ENCODE measurements around the gene AREL1.

DNA sequence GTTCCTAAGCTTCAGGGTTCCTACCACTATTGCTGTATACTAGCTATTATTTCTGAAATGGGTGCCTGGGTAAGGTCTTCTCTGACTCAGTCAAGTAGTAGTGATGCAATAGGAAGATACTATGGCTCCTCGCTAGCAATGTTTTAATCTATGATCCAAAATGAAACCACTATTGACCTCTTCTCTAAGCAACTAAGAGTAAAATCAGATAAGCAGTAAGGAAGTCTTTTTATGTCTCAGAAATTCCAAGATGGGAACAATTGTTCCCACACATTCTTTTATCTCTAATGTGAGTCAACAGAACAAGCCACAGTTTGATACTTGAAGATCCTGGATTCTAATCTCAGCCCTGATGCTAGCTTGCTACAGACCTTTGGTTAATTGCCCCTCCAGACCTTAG is 45.1 kb downstream of the AREL1 start:
- TF ChIP-seq SP1 (IDR thresholded peaks at IDR 0.05; ENCODE audit: low read depth, low read length) (no peak), EZH2 (IDR thresholded peaks at IDR 0.05; ENCODE audit: borderline replicate concordance, control insufficient read depth, low read depth, low read length) (no peak), DPF2 (IDR thresholded peaks at IDR 0.05) (no peak), JUNB (IDR thresholded peaks at IDR 0.05) (no peak), IRF4 (IDR thresholded peaks at IDR 0.05; ENCODE audit: low read depth, low read length) (no peak), YY1 (IDR thresholded peaks at IDR 0.05; ENCODE audit: low read depth, low read length) (no peak), MYC (IDR thresholded peaks at IDR 0.05; ENCODE audit: insufficient read depth, insufficient read length, insufficient replicate concordance, low read length, severe bottlenecking) (no peak), KDM1A (IDR thresholded peaks at IDR 0.05; ENCODE audit: borderline replicate concordance) (no peak), ZNF274 (IDR thresholded peaks at IDR 0.05; ENCODE audit: insufficient read depth, insufficient read length) (no peak), POU2F2 (IDR thresholded peaks at IDR 0.05; ENCODE audit: borderline replicate concordance, low read depth, low read length) (no peak)
- TF ChIP-seq, protein P1, sequence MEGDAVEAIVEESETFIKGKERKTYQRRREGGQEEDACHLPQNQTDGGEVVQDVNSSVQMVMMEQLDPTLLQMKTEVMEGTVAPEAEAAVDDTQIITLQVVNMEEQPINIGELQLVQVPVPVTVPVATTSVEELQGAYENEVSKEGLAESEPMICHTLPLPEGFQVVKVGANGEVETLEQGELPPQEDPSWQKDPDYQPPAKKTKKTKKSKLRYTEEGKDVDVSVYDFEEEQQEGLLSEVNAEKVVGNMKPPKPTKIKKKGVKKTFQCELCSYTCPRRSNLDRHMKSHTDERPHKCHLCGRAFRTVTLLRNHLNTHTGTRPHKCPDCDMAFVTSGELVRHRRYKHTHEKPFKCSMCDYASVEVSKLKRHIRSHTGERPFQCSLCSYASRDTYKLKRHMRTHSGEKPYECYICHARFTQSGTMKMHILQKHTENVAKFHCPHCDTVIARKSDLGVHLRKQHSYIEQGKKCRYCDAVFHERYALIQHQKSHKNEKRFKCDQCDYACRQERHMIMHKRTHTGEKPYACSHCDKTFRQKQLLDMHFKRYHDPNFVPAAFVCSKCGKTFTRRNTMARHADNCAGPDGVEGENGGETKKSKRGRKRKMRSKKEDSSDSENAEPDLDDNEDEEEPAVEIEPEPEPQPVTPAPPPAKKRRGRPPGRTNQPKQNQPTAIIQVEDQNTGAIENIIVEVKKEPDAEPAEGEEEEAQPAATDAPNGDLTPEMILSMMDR (IDR thresholded peaks at IDR 0.05 in 2 of 3, conservative IDR thresholded peaks at IDR 0.05 in 1 of 3; ENCODE audit: control insufficient read depth in 2 of 3, extremely low read depth in 1 of 3, insufficient read depth in 1 of 3, low read depth in 3 of 3, low read length in 3 of 3): no peak
- TF ChIP-seq, protein P2, sequence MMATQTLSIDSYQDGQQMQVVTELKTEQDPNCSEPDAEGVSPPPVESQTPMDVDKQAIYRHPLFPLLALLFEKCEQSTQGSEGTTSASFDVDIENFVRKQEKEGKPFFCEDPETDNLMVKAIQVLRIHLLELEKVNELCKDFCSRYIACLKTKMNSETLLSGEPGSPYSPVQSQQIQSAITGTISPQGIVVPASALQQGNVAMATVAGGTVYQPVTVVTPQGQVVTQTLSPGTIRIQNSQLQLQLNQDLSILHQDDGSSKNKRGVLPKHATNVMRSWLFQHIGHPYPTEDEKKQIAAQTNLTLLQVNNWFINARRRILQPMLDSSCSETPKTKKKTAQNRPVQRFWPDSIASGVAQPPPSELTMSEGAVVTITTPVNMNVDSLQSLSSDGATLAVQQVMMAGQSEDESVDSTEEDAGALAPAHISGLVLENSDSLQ (IDR thresholded peaks at IDR 0.05): no peak
- TF ChIP-seq, protein P3, sequence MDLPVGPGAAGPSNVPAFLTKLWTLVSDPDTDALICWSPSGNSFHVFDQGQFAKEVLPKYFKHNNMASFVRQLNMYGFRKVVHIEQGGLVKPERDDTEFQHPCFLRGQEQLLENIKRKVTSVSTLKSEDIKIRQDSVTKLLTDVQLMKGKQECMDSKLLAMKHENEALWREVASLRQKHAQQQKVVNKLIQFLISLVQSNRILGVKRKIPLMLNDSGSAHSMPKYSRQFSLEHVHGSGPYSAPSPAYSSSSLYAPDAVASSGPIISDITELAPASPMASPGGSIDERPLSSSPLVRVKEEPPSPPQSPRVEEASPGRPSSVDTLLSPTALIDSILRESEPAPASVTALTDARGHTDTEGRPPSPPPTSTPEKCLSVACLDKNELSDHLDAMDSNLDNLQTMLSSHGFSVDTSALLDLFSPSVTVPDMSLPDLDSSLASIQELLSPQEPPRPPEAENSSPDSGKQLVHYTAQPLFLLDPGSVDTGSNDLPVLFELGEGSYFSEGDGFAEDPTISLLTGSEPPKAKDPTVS (IDR thresholded peaks at IDR 0.05; ENCODE audit: low read depth, low read length): no peak
- TF ChIP-seq, protein P4, sequence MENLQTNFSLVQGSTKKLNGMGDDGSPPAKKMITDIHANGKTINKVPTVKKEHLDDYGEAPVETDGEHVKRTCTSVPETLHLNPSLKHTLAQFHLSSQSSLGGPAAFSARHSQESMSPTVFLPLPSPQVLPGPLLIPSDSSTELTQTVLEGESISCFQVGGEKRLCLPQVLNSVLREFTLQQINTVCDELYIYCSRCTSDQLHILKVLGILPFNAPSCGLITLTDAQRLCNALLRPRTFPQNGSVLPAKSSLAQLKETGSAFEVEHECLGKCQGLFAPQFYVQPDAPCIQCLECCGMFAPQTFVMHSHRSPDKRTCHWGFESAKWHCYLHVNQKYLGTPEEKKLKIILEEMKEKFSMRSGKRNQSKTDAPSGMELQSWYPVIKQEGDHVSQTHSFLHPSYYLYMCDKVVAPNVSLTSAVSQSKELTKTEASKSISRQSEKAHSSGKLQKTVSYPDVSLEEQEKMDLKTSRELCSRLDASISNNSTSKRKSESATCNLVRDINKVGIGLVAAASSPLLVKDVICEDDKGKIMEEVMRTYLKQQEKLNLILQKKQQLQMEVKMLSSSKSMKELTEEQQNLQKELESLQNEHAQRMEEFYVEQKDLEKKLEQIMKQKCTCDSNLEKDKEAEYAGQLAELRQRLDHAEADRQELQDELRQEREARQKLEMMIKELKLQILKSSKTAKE (IDR thresholded peaks at IDR 0.05; ENCODE audit: low read depth, poor library complexity, severe bottlenecking): no peak

Measured in GM12878 (cell line).